PC-9 (cell line): Measurements from ENCODE around the gene STIMATE.

ENCODE experiments used
- CTCF ChIP-seq: fragments of 200-600 bp; sonication (generic); conservative IDR thresholded peaks from 2 replicates; pipeline ENCODE4 v1.6.1; 2017; ENCODE audit warnings: mixed run types, antibody characterized with exemption, mild to moderate bottlenecking, moderate library complexity
- EZH2 ChIP-seq: fragments of 200-600 bp; sonication (generic); IDR thresholded peaks from 2 replicates; pipeline ENCODE4 v1.8.0; 2017; ENCODE audit warnings: antibody characterized with exemption, low read depth

GRCh38 chr3:52817221-52817620, 80.1 kb downstream of the STIMATE start:
- TF ChIP-seq EZH2 (no peak), CTCF (no peak)
